IMR-90 (cell line): ENCODE results near the gene ARHGAP12.

Experiments used
- BHLHE40 ChIP-seq: fragments of 150-350 bp; IDR thresholded peaks from 2 replicates; pipeline ENCODE4 v1.6.1; 2016; ENCODE audit warnings: mild to moderate bottlenecking, low read depth, low read length
- CEBPB ChIP-seq: IDR thresholded peaks from 2 replicates; pipeline ENCODE4 v1.6.1; 2012; ENCODE audit warnings: low read depth, low read length, improper control_type of control experiment
- FOS ChIP-seq: fragments of 150-350 bp; IDR thresholded peaks from 2 replicates; pipeline ENCODE4 v1.6.1; 2016; ENCODE audit warnings: low read depth, low read length
- MAZ ChIP-seq: IDR thresholded peaks from 2 replicates; pipeline ENCODE4 v1.6.1; 2012; ENCODE audit warnings: low read depth, mild to moderate bottlenecking, low read length, improper control_type of control experiment, moderate library complexity, borderline replicate concordance
- MXI1 ChIP-seq: IDR thresholded peaks from 2 replicates; pipeline ENCODE4 v1.6.1; 2012; ENCODE audit warnings: low read depth, mild to moderate bottlenecking, low read length, moderate library complexity, borderline replicate concordance
- POLR2A ChIP-seq: IDR thresholded peaks from 2 replicates; pipeline ENCODE4 v1.6.1; 2012; ENCODE audit warnings: mild to moderate bottlenecking, low read depth, low read length
- RAD21 ChIP-seq: IDR thresholded peaks from 2 replicates; pipeline ENCODE4 v1.6.1; 2012; ENCODE audit warnings: low read length, improper control_type of control experiment
- RFX5 ChIP-seq: IDR thresholded peaks from 2 replicates; pipeline ENCODE4 v1.8.0; 2012; ENCODE audit warnings: low read depth, mild to moderate bottlenecking, low read length, moderate library complexity
- TF ChIP-seq, protein P1 (sequence below): conservative IDR thresholded peaks from 2 replicates; pipeline ENCODE4 v1.5.1; 2012; ENCODE audit warnings: mild to moderate bottlenecking, low read depth, low read length, improper control_type of control experiment

DNA sequence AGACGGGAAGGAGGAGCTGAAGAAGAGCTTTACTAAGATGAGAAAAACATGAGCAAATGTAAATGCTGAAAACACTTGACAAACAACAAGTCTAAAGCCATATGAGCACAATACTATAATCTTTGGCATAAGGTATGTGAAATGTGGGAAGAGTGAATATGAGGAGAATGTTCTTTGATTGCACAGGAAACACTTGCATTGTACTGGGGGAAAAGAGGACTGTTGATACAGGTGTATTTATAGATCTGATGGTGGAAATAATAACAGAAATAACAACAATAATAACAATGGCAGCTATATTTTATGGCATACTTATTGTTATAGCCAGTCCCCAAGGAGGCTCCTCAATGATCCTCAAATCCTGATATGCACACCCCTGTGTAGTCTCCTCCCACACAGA lies 23.0 kb downstream of the ARHGAP12 start:
- TF ChIP-seq CEBPB (no peak), MXI1 (no peak), RFX5 (no peak), MAZ (no peak), POLR2A (no peak), RAD21 (no peak), FOS (no peak), BHLHE40 (no peak)
- TF ChIP-seq, protein P1, sequence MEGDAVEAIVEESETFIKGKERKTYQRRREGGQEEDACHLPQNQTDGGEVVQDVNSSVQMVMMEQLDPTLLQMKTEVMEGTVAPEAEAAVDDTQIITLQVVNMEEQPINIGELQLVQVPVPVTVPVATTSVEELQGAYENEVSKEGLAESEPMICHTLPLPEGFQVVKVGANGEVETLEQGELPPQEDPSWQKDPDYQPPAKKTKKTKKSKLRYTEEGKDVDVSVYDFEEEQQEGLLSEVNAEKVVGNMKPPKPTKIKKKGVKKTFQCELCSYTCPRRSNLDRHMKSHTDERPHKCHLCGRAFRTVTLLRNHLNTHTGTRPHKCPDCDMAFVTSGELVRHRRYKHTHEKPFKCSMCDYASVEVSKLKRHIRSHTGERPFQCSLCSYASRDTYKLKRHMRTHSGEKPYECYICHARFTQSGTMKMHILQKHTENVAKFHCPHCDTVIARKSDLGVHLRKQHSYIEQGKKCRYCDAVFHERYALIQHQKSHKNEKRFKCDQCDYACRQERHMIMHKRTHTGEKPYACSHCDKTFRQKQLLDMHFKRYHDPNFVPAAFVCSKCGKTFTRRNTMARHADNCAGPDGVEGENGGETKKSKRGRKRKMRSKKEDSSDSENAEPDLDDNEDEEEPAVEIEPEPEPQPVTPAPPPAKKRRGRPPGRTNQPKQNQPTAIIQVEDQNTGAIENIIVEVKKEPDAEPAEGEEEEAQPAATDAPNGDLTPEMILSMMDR = no peak
